IMR-90 (cell line): ENCODE data around the gene DENND1A. TPM values are rescaled to one million over a fixed set of nuclear protein-coding genes. Genes with fewer than 3 reads are reported as not detected.

ENCODE experiments used
- ATAC-seq: fragments of 200-7000 bp; cut with Tn5 transposase; 2 replicates; pipeline ENCODE4 v1.9.1; 2020; ENCODE audit warnings: low read depth, mild to moderate bottlenecking, moderate library complexity
- BruUV-seq: library from RNA; stranded (reverse); fragments of 400-500 nt; replicated peaks from 2 replicates; lab custom pipeline; 2021; lab: Mats Ljungman, UMichigan
- CTCF ChIA-PET: fragments of 300-600 bp; formaldehyde crosslinking; extraction: SDS; loops from one replicate; lab custom pipeline; 2021; ENCODE audit warnings: antibody characterized with exemption; lab: Yijun Ruan, JAX
- POLR2A ChIA-PET: fragments of 300-600 bp; sonication (Branson Sonifier 250); formaldehyde crosslinking; loops from one replicate; lab custom pipeline; 2022; ENCODE audit warnings: antibody characterized with exemption; ENCODE audit not compliant: unreplicated experiment; lab: Charles Lee
- DNase-seq: peaks from one replicate; pipeline ENCODE4 v3.0.0; 2013
- H2AFZ ChIP-seq: replicated peaks from 2 replicates; pipeline ENCODE3; 2013; ENCODE audit warnings: low read length, mild to moderate bottlenecking; ENCODE audit not compliant: poor library complexity
- H2AK5ac ChIP-seq: 2 replicates; pipeline ENCODE4 v1.6.1; 2013; ENCODE audit warnings: low read depth, low read length, inconsistent platforms
- H2AK9ac ChIP-seq: replicated peaks from 2 replicates; pipeline ENCODE3; 2013; ENCODE audit warnings: mild to moderate bottlenecking, low read depth, low read length, moderate library complexity; ENCODE audit not compliant: poor library complexity
- H2BK120ac ChIP-seq: 2 replicates; pipeline ENCODE4 v1.6.1; 2013; ENCODE audit warnings: low read depth, low read length, inconsistent platforms
- H2BK15ac ChIP-seq: 3 replicates; pipeline ENCODE4 v1.6.1; 2013; ENCODE audit warnings: low read depth, low read length, inconsistent platforms
- H2BK20ac ChIP-seq: 2 replicates; pipeline ENCODE4 v1.6.1; 2013; ENCODE audit warnings: low read depth, mild to moderate bottlenecking, inconsistent platforms, low read length, moderate library complexity
- H2BK5ac ChIP-seq: 2 replicates; pipeline ENCODE4 v1.6.1; 2013; ENCODE audit warnings: mild to moderate bottlenecking, low read depth, low read length, inconsistent platforms; ENCODE audit not compliant: poor library complexity, severe bottlenecking
- H3K14ac ChIP-seq: replicated peaks from 2 replicates; pipeline ENCODE4 v1.6.1; 2013; ENCODE audit warnings: low read depth, low read length, inconsistent platforms
- H3K18ac ChIP-seq: 2 replicates; pipeline ENCODE4 v1.6.1; 2013; ENCODE audit warnings: low read depth, low read length, control low read depth
- H3K23ac ChIP-seq: 2 replicates; pipeline ENCODE4 v1.6.1; 2013; ENCODE audit warnings: low read depth, low read length, inconsistent platforms
- H3K27ac ChIP-seq: 2 replicates; pipeline ENCODE4 v1.5.1; 2013; ENCODE audit warnings: mild to moderate bottlenecking, control low read depth, low read length; ENCODE audit not compliant: insufficient read depth
- H3K27me3 ChIP-seq: 2 replicates; pipeline ENCODE4 v1.6.1; 2013; ENCODE audit warnings: low read length; ENCODE audit not compliant: control insufficient read depth, insufficient read depth
- H3K36me3 ChIP-seq: 2 replicates; pipeline ENCODE4 v1.6.1; 2013; ENCODE audit warnings: low read length, mixed read lengths; ENCODE audit not compliant: control insufficient read depth, insufficient read depth
- H3K4ac ChIP-seq: 2 replicates; pipeline ENCODE4 v1.6.1; 2013; ENCODE audit warnings: low read depth, low read length, inconsistent platforms
- H3K4me1 ChIP-seq: 2 replicates; pipeline ENCODE4 v1.6.1; 2013; ENCODE audit warnings: low read length, mixed read lengths; ENCODE audit not compliant: control insufficient read depth, insufficient read depth
- H3K4me2 ChIP-seq: 2 replicates; pipeline ENCODE4 v1.6.1; 2013; ENCODE audit warnings: low read depth, mild to moderate bottlenecking, control low read depth, low read length, moderate library complexity
- H3K4me3 ChIP-seq: 2 replicates; pipeline ENCODE4 v1.5.1; 2013; ENCODE audit warnings: low read depth, mild to moderate bottlenecking, control low read depth, low read length, moderate library complexity; ENCODE audit not compliant: insufficient read depth
- H3K56ac ChIP-seq: 2 replicates; pipeline ENCODE4 v1.6.1; 2013; ENCODE audit warnings: low read length, inconsistent platforms; ENCODE audit not compliant: insufficient read depth; ENCODE audit errors: extremely low read depth
- H3K79me1 ChIP-seq, 2 experiments: 2 replicates each; pipeline ENCODE4 v1.6.1; 2013; ENCODE audit warnings: low read length in 2 of 2, inconsistent platforms in 1 of 2, low read depth in 1 of 2
- H3K9ac ChIP-seq: 2 replicates; pipeline ENCODE4 v1.6.1; 2013; ENCODE audit warnings: low read depth, low read length, control low read depth
- H3K9me1 ChIP-seq: 2 replicates; pipeline ENCODE4 v1.6.1; 2013; ENCODE audit warnings: low read length, inconsistent platforms; ENCODE audit not compliant: insufficient read depth
- H3K9me3 ChIP-seq: 2 replicates; pipeline ENCODE4 v1.6.1; 2013; ENCODE audit warnings: low read length; ENCODE audit not compliant: control insufficient read depth, insufficient read depth
- H4K20me1 ChIP-seq: 2 replicates; pipeline ENCODE4 v1.6.1; 2013; ENCODE audit warnings: low read length, inconsistent platforms; ENCODE audit not compliant: insufficient read depth
- H4K5ac ChIP-seq: 2 replicates; pipeline ENCODE4 v1.6.1; 2013; ENCODE audit warnings: mild to moderate bottlenecking, low read depth, low read length, control low read depth
- H4K8ac ChIP-seq, 2 experiments: 2 replicates each; pipeline ENCODE4 v1.6.1; 2013; ENCODE audit warnings: low read depth in 2 of 2, low read length in 2 of 2, control low read depth in 1 of 2, inconsistent platforms in 1 of 2
- H4K91ac ChIP-seq: 2 replicates; pipeline ENCODE4 v1.6.1; 2013; ENCODE audit warnings: low read depth, low read length, inconsistent platforms; ENCODE audit not compliant: insufficient read depth
- BHLHE40 ChIP-seq: fragments of 150-350 bp; IDR thresholded peaks from 2 replicates; pipeline ENCODE4 v1.6.1; 2016; ENCODE audit warnings: mild to moderate bottlenecking, low read depth, low read length
- CHD1 ChIP-seq: IDR thresholded peaks from 2 replicates; pipeline ENCODE4 v1.6.1; 2012; ENCODE audit warnings: low read depth, low read length, improper control_type of control experiment
- POLR2A ChIP-seq: IDR thresholded peaks from 2 replicates; pipeline ENCODE4 v1.6.1; 2012; ENCODE audit warnings: mild to moderate bottlenecking, low read depth, low read length
- RCOR1 ChIP-seq: IDR thresholded peaks from 2 replicates; pipeline ENCODE4 v1.6.1; 2012; ENCODE audit warnings: mild to moderate bottlenecking, low read length, improper control_type of control experiment; ENCODE audit not compliant: insufficient replicate concordance
- WGBS, 2 experiments: methylation state at CpG; one replicate each; pipeline versions ENCODE4 v1.1.5 to v1.1.7; 2013; ENCODE audit warnings: missing lambda C conversion rate in 2 of 2; ENCODE audit not compliant: insufficient read length in 1 of 2; ENCODE audit errors: extremely low coverage in 2 of 2; 5-methylcytosine and 5-hydroxymethylcytosine counted together
- dilution Hi-C: fragments of 300-500 bp; cut with HindIII; formaldehyde crosslinking; loops from one replicate; pipeline ENCODE4 v1.14.3; 2018; ENCODE audit warnings: low sequenced_read_pairs; ENCODE audit not compliant: unreplicated experiment
- in situ Hi-C: fragments of 300-500 bp; cut with MboI; formaldehyde crosslinking; loops from 3 replicates; pipeline ENCODE4 v1.14.3; 2019; ENCODE audit warnings: low sequenced_read_pairs, inconsistent platforms, mixed read lengths
- intact Hi-C: fragments of 100-400 bp; cut with micrococcal nuclease; formaldehyde crosslinking; loops from 2 replicates; pipeline ENCODE4 v1.10.0; 2022
- polyA plus RNA-seq, 3 experiments: library from polyadenylated mRNA; depleted of rRNA; stranded (reverse); fragments of >200 nt; gene quantifications; 2 replicates each; pipeline ENCODE4 v1.2.3, GENCODE V29; 2012; ENCODE audit warnings: low replicate concordance in 1 of 3
- total RNA-seq: library from RNA; depleted of rRNA; stranded (reverse); fragments of >200 nt; gene quantifications from 2 replicates; pipeline ENCODE4 v1.2.3, GENCODE V29; 2012
- TF ChIP-seq, protein P1 (sequence below): conservative IDR thresholded peaks from 2 replicates; pipeline ENCODE4 v1.5.1; 2012; ENCODE audit warnings: mild to moderate bottlenecking, low read depth, low read length, improper control_type of control experiment
- TF ChIP-seq, protein P2 (sequence below): fragments of 150-350 bp; IDR thresholded peaks from 2 replicates; pipeline ENCODE4 v1.6.1; 2016; ENCODE audit warnings: low read depth, mild to moderate bottlenecking, low read length, moderate library complexity, borderline replicate concordance

The DENND1A gene
- total and polyA plus RNA-seq, 2 of the 4 experiments (the other 2 are of a cell fraction): 21.4 to 27.6 TPM

DNA sequence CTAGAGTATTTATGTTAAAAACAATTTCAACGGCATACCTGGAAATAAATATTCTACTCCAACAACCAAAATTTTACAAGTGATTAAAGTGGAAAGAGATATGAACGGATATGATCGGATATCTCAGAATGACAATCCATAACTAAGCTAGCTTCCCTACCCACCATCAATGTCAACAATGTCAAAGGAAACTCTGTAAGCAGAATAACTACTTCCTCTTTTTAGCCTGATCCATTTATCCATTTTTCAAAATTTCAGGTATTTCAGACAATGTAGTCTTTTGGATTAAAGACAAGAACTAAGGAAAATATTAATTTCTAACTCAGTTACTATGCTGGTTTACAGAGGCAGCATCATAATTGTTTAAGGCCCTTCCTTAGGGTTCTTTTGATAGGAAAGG lies 188.7 kb downstream of the DENND1A start:
- dilution Hi-C loops: no loop called here
- Histone ChIP-seq H3K4me1 (peaks cover 5% of the 10 kb centered on the region; the same call in 1 of the 2 replicates), H3K79me1 (peaks cover 0 to 6% of the 10 kb centered on the region in 2 experiments; a peak in 3 of 4 replicates), H3K18ac (no peak overlapping the region), H3K36me3 (no peaks in the 10 kb centered on the region), H4K20me1 (peaks cover 3% of the 10 kb centered on the region; the same call in 1 of the 2 replicates), H3K4ac (no peak overlapping the region), H2BK15ac (no peak overlapping the region), H2BK5ac (no peak overlapping the region), H2AFZ (no peak overlapping the region), H3K4me2 (no peak overlapping the region), H2AK5ac (no peak overlapping the region), H2BK120ac (no peak overlapping the region), H4K8ac (no peak overlapping the region), H3K9me3 (no peaks in the 10 kb centered on the region), H3K4me3 (no peak overlapping the region), H2BK20ac (no peak overlapping the region), H2AK9ac (no peak overlapping the region), H3K9me1 (peaks cover 3% of the 10 kb centered on the region), H4K91ac (no peak overlapping the region), H3K14ac (no peak overlapping the region), H3K27me3 (no peaks in the 10 kb centered on the region), H4K5ac (no peak overlapping the region), H3K9ac (no peak overlapping the region), H3K56ac (no peak overlapping the region), H3K27ac (no peak overlapping the region), H3K23ac (no peak overlapping the region)
- WGBS, 2 experiments: no CpG with 5 or more reads among the region's 3 CpGs
- ChIA-PET POLR2A (no interaction called here), CTCF (no interaction called here)
- DNase-seq (no peak), ATAC-seq (no peak)
- intact Hi-C loops: loop anchor here (5.0 kb wide), 1 partner anchor 44 kb away; no protein-coding TSS in a partner anchor
- BruUV-seq: no TSS peak
- in situ Hi-C loops: no loop called here
- TF ChIP-seq BHLHE40: no peak
- TF ChIP-seq, protein P1, sequence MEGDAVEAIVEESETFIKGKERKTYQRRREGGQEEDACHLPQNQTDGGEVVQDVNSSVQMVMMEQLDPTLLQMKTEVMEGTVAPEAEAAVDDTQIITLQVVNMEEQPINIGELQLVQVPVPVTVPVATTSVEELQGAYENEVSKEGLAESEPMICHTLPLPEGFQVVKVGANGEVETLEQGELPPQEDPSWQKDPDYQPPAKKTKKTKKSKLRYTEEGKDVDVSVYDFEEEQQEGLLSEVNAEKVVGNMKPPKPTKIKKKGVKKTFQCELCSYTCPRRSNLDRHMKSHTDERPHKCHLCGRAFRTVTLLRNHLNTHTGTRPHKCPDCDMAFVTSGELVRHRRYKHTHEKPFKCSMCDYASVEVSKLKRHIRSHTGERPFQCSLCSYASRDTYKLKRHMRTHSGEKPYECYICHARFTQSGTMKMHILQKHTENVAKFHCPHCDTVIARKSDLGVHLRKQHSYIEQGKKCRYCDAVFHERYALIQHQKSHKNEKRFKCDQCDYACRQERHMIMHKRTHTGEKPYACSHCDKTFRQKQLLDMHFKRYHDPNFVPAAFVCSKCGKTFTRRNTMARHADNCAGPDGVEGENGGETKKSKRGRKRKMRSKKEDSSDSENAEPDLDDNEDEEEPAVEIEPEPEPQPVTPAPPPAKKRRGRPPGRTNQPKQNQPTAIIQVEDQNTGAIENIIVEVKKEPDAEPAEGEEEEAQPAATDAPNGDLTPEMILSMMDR: no peak
- no peak for TF ChIP-seq RCOR1
- no peak for TF ChIP-seq POLR2A
- TF ChIP-seq CHD1: no peak
- TF ChIP-seq, protein P2, sequence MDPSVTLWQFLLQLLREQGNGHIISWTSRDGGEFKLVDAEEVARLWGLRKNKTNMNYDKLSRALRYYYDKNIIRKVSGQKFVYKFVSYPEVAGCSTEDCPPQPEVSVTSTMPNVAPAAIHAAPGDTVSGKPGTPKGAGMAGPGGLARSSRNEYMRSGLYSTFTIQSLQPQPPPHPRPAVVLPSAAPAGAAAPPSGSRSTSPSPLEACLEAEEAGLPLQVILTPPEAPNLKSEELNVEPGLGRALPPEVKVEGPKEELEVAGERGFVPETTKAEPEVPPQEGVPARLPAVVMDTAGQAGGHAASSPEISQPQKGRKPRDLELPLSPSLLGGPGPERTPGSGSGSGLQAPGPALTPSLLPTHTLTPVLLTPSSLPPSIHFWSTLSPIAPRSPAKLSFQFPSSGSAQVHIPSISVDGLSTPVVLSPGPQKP: no peak
